GM21825 (cell line): ENCODE data around the gene CLCA2.

Experiments
- ATAC-seq: cut with Tn5 transposase; IDR thresholded peaks from one replicate; pipeline ENCODE4 v1.9.1; 2021; ENCODE audit warnings: mild to moderate bottlenecking, moderate library complexity; ENCODE audit not compliant: unreplicated experiment

Gene CLCA2

DNA sequence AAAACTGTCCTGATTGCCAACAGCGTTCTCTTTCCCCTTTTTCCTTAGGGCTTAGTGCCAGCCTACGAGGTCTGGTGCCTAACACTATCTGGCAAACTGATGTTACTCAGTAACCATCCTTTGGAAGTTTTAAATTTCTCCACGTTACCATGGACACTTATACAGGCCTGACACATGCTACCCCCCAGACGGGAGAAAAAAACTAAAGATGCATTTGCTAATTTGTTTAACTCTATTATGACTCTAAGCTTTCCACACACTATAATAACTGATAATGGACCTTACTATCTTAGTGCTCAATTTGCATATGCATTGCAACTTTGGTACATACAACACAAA, 81.6 kb downstream of the CLCA2 start:
- ATAC-seq = no peak
